Sigmoid colon (tissue), 7 donors: ENCODE measurements around the gene TBXAS1. TPM values are rescaled to one million over a fixed set of nuclear protein-coding genes. Genes with fewer than 3 reads are reported as not detected.

Experiments
- DNase-seq: peaks from one replicate; pipeline ENCODE4 v3.0.0-alpha.2; 2019
- H3K27ac ChIP-seq, 4 donors: fragments of 200-600 bp; sonication (generic); one replicate each; pipeline ENCODE4 v1.5.1; 2016 to 2019; ENCODE audit warnings: mild to moderate bottlenecking in 1 of 4
- H3K27me3 ChIP-seq, 3 donors: fragments of 200-600 bp; sonication (generic); one replicate each; pipeline ENCODE4 v1.5.1; 2019; ENCODE audit warnings: mild to moderate bottlenecking in 1 of 3
- H3K36me3 ChIP-seq, 4 donors: fragments of 200-600 bp; sonication (generic); one replicate each; pipeline ENCODE4 v1.5.1; 2016 to 2019
- H3K4me1 ChIP-seq, 4 donors: fragments of 200-600 bp; sonication (generic); one replicate each; pipeline ENCODE4 v1.5.1; 2017 to 2019
- H3K4me3 ChIP-seq, 4 donors: fragments of 200-600 bp; sonication (generic); one replicate each; pipeline ENCODE4 v1.5.1; 2017 to 2019; ENCODE audit warnings: mild to moderate bottlenecking in 2 of 4, moderate library complexity in 1 of 4
- H3K9me3 ChIP-seq, 4 donors: fragments of 200-600 bp in 3 of 4; sonication (generic) in 3 of 4; one replicate each; pipeline versions ENCODE4 v1.5.1 to v1.6.1; 2013 to 2019
- EP300 ChIP-seq, 4 donors: sonication (generic); formaldehyde crosslinking; IDR thresholded peaks; one replicate each; pipeline ENCODE4 v1.6.1; 2017; ENCODE audit warnings: antibody characterized with exemption in 4 of 4
- POLR2A ChIP-seq, 2 donors: fragments of 450-650 bp; IDR thresholded peaks; one replicate each; pipeline ENCODE4 v1.6.1; 2016; ENCODE audit warnings: antibody characterized with exemption in 2 of 2, mild to moderate bottlenecking in 2 of 2, moderate library complexity in 2 of 2
- POLR2AphosphoS5 ChIP-seq, 4 donors: sonication (generic); formaldehyde crosslinking; IDR thresholded peaks; one replicate each; pipeline ENCODE4 v1.6.1; 2017; ENCODE audit warnings: antibody characterized with exemption in 4 of 4
- WGBS, 2 donors: extraction: QIAGEN DNeasy Blood & Tissue Kit; methylation state at CpG; one replicate each; pipeline ENCODE4 v1.1.7; 2013; 5-methylcytosine and 5-hydroxymethylcytosine counted together
- intact Hi-C: fragments of 100-400 bp; cut with DNase I; formaldehyde crosslinking; loops from one replicate; pipeline ENCODE4 v1.15.1; 2023
- polyA plus RNA-seq, 3 donors: library from polyadenylated mRNA; stranded (reverse); fragments of 200-250 nt; gene quantifications; one replicate each; pipeline ENCODE4 v1.2.3, GENCODE V29; 2013
- total RNA-seq, 4 donors: library from RNA; depleted of rRNA; stranded (reverse); fragments of >200 nt; gene quantifications; one replicate each; pipeline ENCODE4 v1.1.0, GENCODE V29; 2016
- TF ChIP-seq, protein P1 (sequence below), 4 experiments: fragments of 450-650 bp in 3 of 4; fragments of 200-600 bp in 1 of 4; IDR thresholded peaks; one replicate each; pipeline ENCODE4 v1.5.1; 2016 to 2019; ENCODE audit warnings: antibody characterized with exemption in 4 of 4, mild to moderate bottlenecking in 3 of 4, moderate library complexity in 2 of 4
- donor health status: healthy with polysubstance abuse.
- donor health status: Bipolar disorder and iron deficiency.
- donor health status: healthy.

Gene TBXAS1
- total and polyA plus RNA-seq, 7 donors = 6.0 to 28.2 (median 19.3) TPM

DNA sequence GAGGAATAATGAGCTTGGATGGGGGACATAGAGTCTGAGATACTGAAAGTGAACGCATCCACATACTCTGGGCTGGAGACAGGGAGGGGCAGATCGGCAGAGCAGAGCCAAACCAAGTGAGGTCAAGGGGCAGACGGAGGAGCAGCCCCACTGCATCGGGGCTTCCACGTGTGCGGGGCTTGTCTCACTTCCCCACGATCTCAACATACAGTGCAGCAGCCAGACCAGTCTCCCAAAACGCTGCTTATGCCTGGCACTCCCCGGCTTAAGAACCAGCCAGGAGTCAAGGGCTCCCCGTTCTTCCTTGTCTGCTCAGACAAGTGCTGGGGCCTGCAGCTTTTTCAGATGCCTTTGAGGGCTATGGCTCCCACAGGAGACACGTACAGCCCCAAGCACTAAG lies 190.1 kb downstream of the TBXAS1 start:
- no peaks in the 10 kb centered on the region for H3K27me3 ChIP-seq
- TF ChIP-seq, protein P1, sequence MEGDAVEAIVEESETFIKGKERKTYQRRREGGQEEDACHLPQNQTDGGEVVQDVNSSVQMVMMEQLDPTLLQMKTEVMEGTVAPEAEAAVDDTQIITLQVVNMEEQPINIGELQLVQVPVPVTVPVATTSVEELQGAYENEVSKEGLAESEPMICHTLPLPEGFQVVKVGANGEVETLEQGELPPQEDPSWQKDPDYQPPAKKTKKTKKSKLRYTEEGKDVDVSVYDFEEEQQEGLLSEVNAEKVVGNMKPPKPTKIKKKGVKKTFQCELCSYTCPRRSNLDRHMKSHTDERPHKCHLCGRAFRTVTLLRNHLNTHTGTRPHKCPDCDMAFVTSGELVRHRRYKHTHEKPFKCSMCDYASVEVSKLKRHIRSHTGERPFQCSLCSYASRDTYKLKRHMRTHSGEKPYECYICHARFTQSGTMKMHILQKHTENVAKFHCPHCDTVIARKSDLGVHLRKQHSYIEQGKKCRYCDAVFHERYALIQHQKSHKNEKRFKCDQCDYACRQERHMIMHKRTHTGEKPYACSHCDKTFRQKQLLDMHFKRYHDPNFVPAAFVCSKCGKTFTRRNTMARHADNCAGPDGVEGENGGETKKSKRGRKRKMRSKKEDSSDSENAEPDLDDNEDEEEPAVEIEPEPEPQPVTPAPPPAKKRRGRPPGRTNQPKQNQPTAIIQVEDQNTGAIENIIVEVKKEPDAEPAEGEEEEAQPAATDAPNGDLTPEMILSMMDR (IDR thresholded peaks at IDR 0.05) = no peak
- no peak for TF ChIP-seq POLR2A (IDR thresholded peaks at IDR 0.05)
- TF ChIP-seq EP300 (IDR thresholded peaks at IDR 0.05) = no peak
- TF ChIP-seq POLR2AphosphoS5 (IDR thresholded peaks at IDR 0.05) = no peak
- H3K4me1 ChIP-seq = no peaks in the 10 kb centered on the region
- intact Hi-C loops = no loop called here
- H3K27ac ChIP-seq = no peak overlapping the region
- 68 to 71% methylated on average over 11 of the region's 11 CpGs for WGBS, 2 donors
- H3K36me3 ChIP-seq = peaks cover 0 to 12% (median 0%) of the 10 kb centered on the region in 4 donors
- H3K9me3 ChIP-seq = no peaks in the 10 kb centered on the region
- H3K4me3 ChIP-seq = no peak overlapping the region
- no peak for DNase-seq

DNA sequence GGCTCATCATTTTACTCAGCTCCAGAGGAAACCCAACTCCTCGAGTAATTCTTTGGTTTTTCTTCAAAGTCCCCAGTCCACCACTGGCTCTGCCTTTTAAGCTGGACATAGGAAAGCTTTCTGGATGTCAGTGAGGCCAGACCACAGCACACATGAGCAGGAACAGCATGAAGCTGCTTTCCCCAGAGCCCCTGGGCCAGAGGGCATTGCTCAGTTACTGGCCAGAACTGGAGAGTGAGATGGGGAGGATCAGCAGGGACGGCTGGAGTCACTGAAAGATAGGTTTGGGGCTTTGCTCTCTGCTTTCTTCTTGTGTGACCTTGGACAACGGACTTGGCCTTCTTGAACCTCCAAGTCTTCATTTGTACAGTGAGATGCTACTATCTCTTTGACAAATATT lies 190.5 kb downstream of the TBXAS1 start:
- H3K27me3 ChIP-seq = no peaks in the 10 kb centered on the region

GRCh38 chr7:140021603-140022002 lies 192.5 kb downstream of the TBXAS1 start:
- no peak overlapping the region for H3K27ac ChIP-seq
- no peaks in the 10 kb centered on the region for H3K27me3 ChIP-seq
- no peaks in the 10 kb centered on the region for H3K9me3 ChIP-seq
- intact Hi-C loops = no loop called here
- TF ChIP-seq, protein P1 (IDR thresholded peaks at IDR 0.05) = no peak
- TF ChIP-seq POLR2A (IDR thresholded peaks at IDR 0.05) = no peak
- no peak for TF ChIP-seq EP300 (IDR thresholded peaks at IDR 0.05)
- no peak for TF ChIP-seq POLR2AphosphoS5 (IDR thresholded peaks at IDR 0.05)
- WGBS, 2 donors = 97% methylated on average over 8 of the region's 8 CpGs
- no peak for DNase-seq
- H3K36me3 ChIP-seq = peaks cover 6 to 37% (median 8%) of the 10 kb centered on the region in 4 donors
- no peak overlapping the region for H3K4me3 ChIP-seq
- H3K4me1 ChIP-seq = no peaks in the 10 kb centered on the region

More for the DNA sequence above, 190.5 kb downstream of the TBXAS1 start:
- Histone ChIP-seq H3K27ac (no peak overlapping the region), H3K9me3 (no peaks in the 10 kb centered on the region), H3K4me3 (no peak overlapping the region), H3K4me1 (no peaks in the 10 kb centered on the region), H3K36me3 (peaks cover 0 to 17% (median 1%) of the 10 kb centered on the region in 4 donors)
- TF ChIP-seq POLR2A (IDR thresholded peaks at IDR 0.05) (no peak), EP300 (IDR thresholded peaks at IDR 0.05) (no peak)
- intact Hi-C loops = no loop called here
- WGBS, 2 donors = 84 to 86% methylated on average over 3 of the region's 3 CpGs
- no peak for DNase-seq

- TF ChIP-seq, protein P1 (IDR thresholded peaks at IDR 0.05) = no peak
- TF ChIP-seq POLR2AphosphoS5 (IDR thresholded peaks at IDR 0.05) = no peak
- TF ChIP-seq POLR2A (IDR thresholded peaks at IDR 0.05) = no peak
- no peak for TF ChIP-seq EP300 (IDR thresholded peaks at IDR 0.05)
- WGBS, 2 donors = 87 to 92% methylated on average over 7 of the region's 7 CpGs
- no peak overlapping the region for H3K4me3 ChIP-seq
These were observed 193.6 kb downstream of the TBXAS1 start for GRCh38 chr7:140022582-140023211.

DNA sequence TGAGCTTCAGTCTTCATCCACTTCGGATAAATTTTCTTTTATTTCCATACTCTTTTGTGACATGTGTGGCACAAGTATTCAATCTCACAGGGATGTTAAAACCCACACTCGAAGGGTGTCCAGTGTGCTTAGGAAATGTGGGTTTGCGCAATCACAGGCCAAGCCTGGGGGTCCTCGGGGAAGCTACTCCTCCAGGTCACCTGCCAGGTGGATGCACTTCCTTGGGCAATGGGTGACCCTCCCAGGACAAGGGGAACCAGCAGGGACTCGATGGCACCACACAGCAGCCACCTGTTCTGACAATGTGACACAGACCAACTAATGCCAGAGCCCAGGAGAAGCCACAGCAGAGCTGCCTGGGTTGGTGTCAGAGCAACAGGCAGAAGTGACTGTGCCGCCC lies 194.7 kb downstream of the TBXAS1 start:
- Histone ChIP-seq H3K36me3 (peaks cover 6 to 50% (median 11%) of the 10 kb centered on the region in 4 donors), H3K4me1 (no peaks in the 10 kb centered on the region), H3K27me3 (no peaks in the 10 kb centered on the region), H3K9me3 (no peaks in the 10 kb centered on the region), H3K27ac (no peak overlapping the region), H3K4me3 (no peak overlapping the region)
- DNase-seq = no peak
- TF ChIP-seq POLR2A (IDR thresholded peaks at IDR 0.05) (no peak), EP300 (IDR thresholded peaks at IDR 0.05) (no peak), POLR2AphosphoS5 (IDR thresholded peaks at IDR 0.05) (no peak)
- TF ChIP-seq, protein P1 (IDR thresholded peaks at IDR 0.05) = no peak
- intact Hi-C loops = no loop called here
- 89 to 90% methylated on average over 6 of the region's 6 CpGs for WGBS, 2 donors

More at GRCh38 chr7:140022582-140023211, 193.6 kb downstream of the TBXAS1 start:
- Histone ChIP-seq H3K27ac (no peak overlapping the region), H3K27me3 (no peaks in the 10 kb centered on the region), H3K36me3 (peaks cover 6 to 45% (median 8%) of the 10 kb centered on the region in 4 donors), H3K9me3 (no peaks in the 10 kb centered on the region), H3K4me1 (no peaks in the 10 kb centered on the region)
- no peak for DNase-seq
- intact Hi-C loops = no loop called here
